Activated CD4-positive, alpha-beta T cell treated with anti-CD3 and anti-CD28 coated beads, Interleukin-2, Interleukin-4, amounts not matched to agents 100 ng/mL and 50 ng/mL, durations not matched to agents 16 hours and 8 hours (primary cell): ENCODE results near the gene CYRIA.

Experiments
- DNase-seq: peaks from one replicate; pipeline ENCODE4 v3.0.0-alpha.2; 2020; ENCODE audit warnings: low spot score

The CYRIA gene

GRCh38 chr2:16669388-16669787 is 3.8 kb upstream of the CYRIA start:
- DNase-seq, result no peak

- DNase-seq, result no peak
Measured at GRCh38 chr2:16666449-16666801, 791 bp upstream of the CYRIA start.

GRCh38 chr2:16664809-16665747 is 556 bp downstream of the CYRIA start:
- DNase-seq, result no peak

GRCh38 chr2:16664052-16664731 is 1.4 kb downstream of the CYRIA start:
- DNase-seq, result no peak

- no peak for DNase-seq
Measured at GRCh38 chr2:16663121-16663905, 2.3 kb downstream of the CYRIA start.

- no peak for DNase-seq
Measured at GRCh38 chr2:16661936-16662839, 3.4 kb downstream of the CYRIA start.

- DNase-seq, result no peak
Measured at GRCh38 chr2:16661526-16661925, 4.1 kb downstream of the CYRIA start.

GRCh38 chr2:16660556-16660955 is 5.1 kb downstream of the CYRIA start:
- DNase-seq, result no peak

- DNase-seq, result no peak
Measured at GRCh38 chr2:16660114-16660513, 5.5 kb downstream of the CYRIA start.

GRCh38 chr2:16658076-16658739 is 7.4 kb downstream of the CYRIA start:
- no peak for DNase-seq

- no peak for DNase-seq
Measured at GRCh38 chr2:16657671-16658070, 8.0 kb downstream of the CYRIA start.

- DNase-seq, result no peak
Measured at GRCh38 chr2:16656784-16657391, 8.7 kb downstream of the CYRIA start.

GRCh38 chr2:16655905-16656642 is 9.6 kb downstream of the CYRIA start:
- DNase-seq, result no peak

- DNase-seq, result no peak
Measured at GRCh38 chr2:16655445-16655837, 10.2 kb downstream of the CYRIA start.

GRCh38 chr2:16654833-16655444 is 10.7 kb downstream of the CYRIA start:
- DNase-seq, result no peak

- DNase-seq, result no peak
Measured at GRCh38 chr2:16653799-16654198, 11.8 kb downstream of the CYRIA start.

- no peak for DNase-seq
Measured at GRCh38 chr2:16653083-16653375, 12.6 kb downstream of the CYRIA start.

GRCh38 chr2:16652296-16653082 is 13.1 kb downstream of the CYRIA start:
- no peak for DNase-seq
